Vagina (tissue), 2 donors: ENCODE measurements around the gene RPL7L1.
"Not testable (repeated sequence)": the region's sequence is repeated elsewhere in the genome, so short reads cannot be mapped to it uniquely, and the experiment has no call there.

Experiments used
- POLR2A ChIP-seq, 2 donors: fragments of 450-650 bp; IDR thresholded peaks; one replicate each; pipeline ENCODE4 v1.6.1; 2017; ENCODE audit warnings: antibody characterized with exemption in 2 of 2, mild to moderate bottlenecking in 2 of 2, moderate library complexity in 2 of 2
- POLR2AphosphoS5 ChIP-seq, 2 donors: sonication (generic); formaldehyde crosslinking; IDR thresholded peaks; one replicate each; pipeline ENCODE4 v1.9.0; 2017; ENCODE audit warnings: antibody characterized with exemption in 2 of 2, mild to moderate bottlenecking in 2 of 2, low read depth in 1 of 2; ENCODE audit not compliant: insufficient read depth in 1 of 2
- TF ChIP-seq, protein P1 (sequence below), 3 experiments: fragments of 450-650 bp in 2 of 3; fragments of 200-600 bp in 1 of 3; sonication (generic) in 1 of 3; IDR thresholded peaks; one replicate each; pipeline ENCODE4 v1.5.1; 2017 to 2019; ENCODE audit warnings: antibody characterized with exemption in 3 of 3, mild to moderate bottlenecking in 2 of 3, moderate library complexity in 2 of 3

DNA sequence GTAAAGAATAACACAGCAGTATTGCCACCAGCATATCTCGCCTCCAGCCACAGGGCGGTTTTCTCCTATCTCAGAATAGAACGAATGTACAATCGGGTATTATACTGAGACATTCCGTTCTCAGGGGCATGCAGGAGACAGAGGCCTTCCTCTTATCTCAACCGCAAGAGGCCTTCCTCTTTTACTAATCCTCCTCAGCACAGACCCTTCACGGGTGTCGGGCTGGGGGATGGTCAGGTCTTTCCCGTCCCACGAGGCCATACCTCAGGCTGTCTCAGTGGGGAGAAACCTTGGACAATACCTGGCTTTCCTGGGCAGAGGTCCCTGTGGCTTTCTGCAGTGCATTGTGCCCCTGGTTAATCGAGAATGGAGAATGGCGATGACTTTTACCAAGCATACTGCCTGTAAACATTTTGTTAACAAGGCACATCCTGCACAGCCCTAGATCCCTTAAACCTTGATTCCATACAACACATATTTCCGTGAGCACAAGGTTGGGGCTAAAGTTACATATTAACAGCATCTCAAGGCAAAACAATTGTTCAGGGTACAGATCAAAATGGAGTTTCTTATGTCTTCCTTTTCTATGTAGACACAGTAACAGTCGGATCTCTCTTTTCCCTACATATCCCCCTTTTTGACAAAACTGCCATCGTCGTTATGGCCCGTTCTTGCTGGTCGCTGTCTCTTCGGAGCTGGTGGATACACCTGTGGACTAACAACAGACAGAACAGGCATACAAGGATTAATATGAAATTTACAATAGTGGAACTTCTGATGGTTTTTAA, 14.8 kb downstream of the RPL7L1 start:
- TF ChIP-seq, protein P1, sequence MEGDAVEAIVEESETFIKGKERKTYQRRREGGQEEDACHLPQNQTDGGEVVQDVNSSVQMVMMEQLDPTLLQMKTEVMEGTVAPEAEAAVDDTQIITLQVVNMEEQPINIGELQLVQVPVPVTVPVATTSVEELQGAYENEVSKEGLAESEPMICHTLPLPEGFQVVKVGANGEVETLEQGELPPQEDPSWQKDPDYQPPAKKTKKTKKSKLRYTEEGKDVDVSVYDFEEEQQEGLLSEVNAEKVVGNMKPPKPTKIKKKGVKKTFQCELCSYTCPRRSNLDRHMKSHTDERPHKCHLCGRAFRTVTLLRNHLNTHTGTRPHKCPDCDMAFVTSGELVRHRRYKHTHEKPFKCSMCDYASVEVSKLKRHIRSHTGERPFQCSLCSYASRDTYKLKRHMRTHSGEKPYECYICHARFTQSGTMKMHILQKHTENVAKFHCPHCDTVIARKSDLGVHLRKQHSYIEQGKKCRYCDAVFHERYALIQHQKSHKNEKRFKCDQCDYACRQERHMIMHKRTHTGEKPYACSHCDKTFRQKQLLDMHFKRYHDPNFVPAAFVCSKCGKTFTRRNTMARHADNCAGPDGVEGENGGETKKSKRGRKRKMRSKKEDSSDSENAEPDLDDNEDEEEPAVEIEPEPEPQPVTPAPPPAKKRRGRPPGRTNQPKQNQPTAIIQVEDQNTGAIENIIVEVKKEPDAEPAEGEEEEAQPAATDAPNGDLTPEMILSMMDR (IDR thresholded peaks at IDR 0.05): not testable (repeated sequence)
- TF ChIP-seq POLR2AphosphoS5 (IDR thresholded peaks at IDR 0.05; ENCODE audit: insufficient read depth in 1 of 2, low read depth in 1 of 2); POLR2A (IDR thresholded peaks at IDR 0.05): not testable (repeated sequence)
